Measurements from ENCODE around the gene LIMS3.
"Not testable (repeated sequence)": the region's sequence is repeated elsewhere in the genome, so short reads cannot be mapped to it uniquely, and the experiment has no call there.

LIMS3 gene

DNA sequence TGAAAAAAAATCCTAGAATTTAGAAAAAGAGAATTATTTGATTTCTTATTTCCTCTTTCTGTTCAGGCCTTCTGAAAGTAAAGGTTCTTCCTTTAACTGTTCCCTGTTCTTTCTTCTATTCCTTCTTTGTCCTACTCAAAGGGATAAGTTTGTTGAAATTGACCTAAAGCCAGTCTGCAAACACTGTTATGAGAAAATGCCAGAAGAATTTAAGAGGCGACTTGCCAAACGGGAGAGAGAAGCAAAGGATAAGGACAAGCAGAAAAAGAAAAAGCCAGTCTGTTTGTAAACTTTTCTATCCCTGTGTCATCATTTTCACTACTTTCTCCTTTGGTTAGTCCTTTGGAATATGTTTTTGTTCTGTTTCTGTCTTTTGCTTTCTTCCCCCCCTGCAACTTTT, 26.0 kb downstream of the LIMS3 start:
- DNase-seq, result not testable (repeated sequence)

GRCh38 chr2:109927803-109928202, 29.3 kb downstream of the LIMS3 start:
- DNase-seq, result not testable (repeated sequence)

DNA sequence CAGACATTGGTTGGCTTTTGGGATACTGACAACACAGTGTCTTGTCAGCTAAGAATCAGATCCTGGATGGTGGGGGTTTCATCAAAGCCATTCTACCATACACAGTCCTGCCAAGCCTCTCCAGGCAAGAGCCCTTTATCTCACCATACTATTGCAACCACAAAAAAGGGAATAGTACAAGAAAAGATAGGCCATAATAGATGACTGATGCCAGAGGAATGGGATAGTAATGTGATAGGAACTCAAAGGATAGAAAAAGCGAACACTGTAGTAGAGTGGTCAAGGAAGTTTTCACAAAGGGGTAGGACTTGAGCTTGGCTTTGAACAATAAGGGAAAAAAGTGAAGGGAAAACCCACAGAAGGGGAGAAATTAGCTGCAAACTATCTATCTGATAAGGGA, 30.7 kb downstream of the LIMS3 start:
- not testable (repeated sequence) for DNase-seq

- DNase-seq, result not testable (repeated sequence)
Measured at GRCh38 chr2:109936534-109936933, 38.0 kb downstream of the LIMS3 start.

- not testable (repeated sequence) for DNase-seq
Measured at GRCh38 chr2:109945362-109945761, 46.9 kb downstream of the LIMS3 start.

- not testable (repeated sequence) for DNase-seq
Measured at GRCh38 chr2:109947262-109947958, 48.9 kb downstream of the LIMS3 start.

- DNase-seq, result not testable (repeated sequence)
Measured at GRCh38 chr2:109947959-109948520, 49.6 kb downstream of the LIMS3 start.

GRCh38 chr2:109950146-109950843, 51.8 kb downstream of the LIMS3 start:
- not testable (repeated sequence) for DNase-seq

DNA sequence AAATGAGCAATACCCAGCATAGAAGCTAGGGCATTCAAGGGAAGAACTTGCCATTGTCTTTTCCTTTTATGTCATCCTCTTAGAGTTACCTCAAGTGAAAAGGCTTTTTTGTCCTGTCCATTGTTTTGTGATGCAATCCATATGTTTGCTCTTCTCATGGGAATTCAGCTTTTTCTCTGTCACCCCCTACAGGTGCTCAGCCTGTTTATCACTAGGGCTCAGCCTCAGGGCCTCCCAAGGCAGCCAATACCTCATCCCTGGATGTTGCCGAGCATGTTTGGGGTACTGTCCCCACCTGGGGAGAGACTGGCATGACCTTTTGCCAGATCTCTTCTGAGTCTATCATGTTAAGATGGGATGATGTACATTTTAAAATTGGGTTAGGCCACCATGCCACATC, 65.5 kb downstream of the LIMS3 start:
- DNase-seq, result not testable (repeated sequence)

GRCh38 chr2:109965482-109965881, 67.0 kb downstream of the LIMS3 start:
- not testable (repeated sequence) for DNase-seq

- not testable (repeated sequence) for DNase-seq
Measured at GRCh38 chr2:109966107-109966736, 67.7 kb downstream of the LIMS3 start.

GRCh38 chr2:109966858-109967257, 68.4 kb downstream of the LIMS3 start:
- not testable (repeated sequence) for DNase-seq

DNA sequence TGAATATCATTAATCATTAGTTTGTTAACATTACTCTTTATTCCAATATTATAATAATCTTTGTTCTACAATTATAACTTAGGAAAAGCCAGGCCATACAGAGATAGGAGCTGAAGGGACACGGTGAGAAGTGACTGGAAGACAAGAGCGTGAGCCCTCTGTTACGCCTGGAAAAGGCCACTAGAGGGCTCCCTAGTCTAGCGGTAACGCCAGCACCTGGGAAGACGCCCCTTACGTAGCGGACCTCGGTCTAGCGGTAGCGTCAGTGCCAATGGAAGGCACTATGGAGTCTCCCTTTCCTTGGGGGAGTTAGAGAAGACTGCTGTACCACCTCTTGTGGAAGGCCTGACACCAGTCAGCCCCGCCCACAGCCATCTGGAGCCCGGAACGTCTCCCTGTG, 71.4 kb downstream of the LIMS3 start:
- not testable (repeated sequence) for DNase-seq

DNA sequence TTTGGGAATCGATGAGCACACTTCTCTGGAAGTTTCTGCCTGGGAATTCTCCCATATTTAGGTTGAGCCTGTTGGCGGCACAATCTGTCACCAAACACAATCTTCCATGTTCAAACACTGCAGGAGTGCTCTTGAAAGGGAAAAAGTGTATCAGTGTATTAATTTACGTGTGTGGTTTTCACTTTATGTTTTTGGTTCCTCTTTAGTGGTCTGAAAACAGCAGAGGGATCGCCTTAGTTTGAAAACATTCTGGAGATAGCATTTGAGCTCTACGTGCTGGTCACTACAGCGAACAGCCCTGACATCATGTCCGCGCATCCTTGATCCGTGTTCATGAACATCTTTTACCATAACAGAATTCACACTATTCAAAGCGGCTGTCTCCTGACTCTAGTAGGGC, 73.2 kb downstream of the LIMS3 start:
- not testable (repeated sequence) for DNase-seq
